NCI-H2171 treated with DMSO at 0.1 percent for 48 hours (cell line): ENCODE results near the gene GATAD1.
"Not testable (repeated sequence)": the region's sequence is repeated elsewhere in the genome, so short reads cannot be mapped to it uniquely, and the experiment has no call there.

ENCODE experiments used
- DNase-seq: peaks from one replicate; lab custom pipeline; 2025; lab: John Stamatoyannopoulos, UW

The GATAD1 gene, protein sequence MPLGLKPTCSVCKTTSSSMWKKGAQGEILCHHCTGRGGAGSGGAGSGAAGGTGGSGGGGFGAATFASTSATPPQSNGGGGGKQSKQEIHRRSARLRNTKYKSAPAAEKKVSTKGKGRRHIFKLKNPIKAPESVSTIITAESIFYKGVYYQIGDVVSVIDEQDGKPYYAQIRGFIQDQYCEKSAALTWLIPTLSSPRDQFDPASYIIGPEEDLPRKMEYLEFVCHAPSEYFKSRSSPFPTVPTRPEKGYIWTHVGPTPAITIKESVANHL

DNA sequence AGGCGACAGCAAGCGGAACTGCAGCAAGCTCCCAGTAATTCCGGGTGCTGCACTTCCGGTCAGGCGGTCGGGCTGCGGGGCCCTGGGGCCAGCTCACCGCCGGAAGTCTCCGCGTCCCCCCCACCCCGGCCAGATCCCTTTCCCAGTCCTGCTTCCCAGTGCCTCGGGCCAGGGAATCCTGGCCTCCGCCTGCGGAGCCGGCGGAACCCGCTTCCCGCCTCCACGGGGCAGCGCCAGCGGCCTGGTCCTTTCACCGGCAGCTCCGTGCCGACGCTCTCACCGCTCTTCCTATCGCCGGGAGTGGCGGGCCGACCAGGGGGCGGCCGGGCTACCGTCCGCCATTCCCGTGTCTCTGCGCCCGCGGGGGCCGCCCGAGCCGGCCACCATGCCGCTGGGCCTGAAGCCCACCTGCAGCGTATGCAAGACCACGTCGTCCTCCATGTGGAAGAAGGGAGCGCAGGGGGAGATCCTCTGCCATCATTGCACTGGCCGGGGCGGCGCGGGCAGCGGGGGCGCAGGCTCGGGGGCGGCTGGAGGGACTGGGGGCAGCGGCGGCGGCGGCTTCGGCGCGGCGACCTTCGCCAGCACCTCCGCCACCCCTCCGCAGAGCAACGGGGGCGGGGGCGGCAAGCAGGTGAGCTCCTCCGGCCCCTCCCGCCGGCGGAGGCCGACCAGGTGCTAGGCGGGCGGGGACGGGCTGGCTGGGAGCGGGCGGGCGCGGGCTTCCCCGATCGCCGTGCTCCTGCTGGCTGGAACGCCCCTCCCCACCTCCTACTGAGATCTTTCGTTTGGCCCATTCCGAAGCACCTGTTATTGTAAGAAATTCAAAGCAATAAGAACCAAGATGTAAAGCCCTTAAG lies at the start of gene GATAD1:
Gene GATAD1, plus strand, starts transcription at position 138 of the 860 bp plus-strand sequence. Its CDS starts 248 bp downstream, at position 386.
- DNase-seq, result peak; percentile 92

- DNase-seq, result no peak
Measured at GRCh38 chr7:92397542-92397941, 49.7 kb upstream of the GATAD1 start.

DNA sequence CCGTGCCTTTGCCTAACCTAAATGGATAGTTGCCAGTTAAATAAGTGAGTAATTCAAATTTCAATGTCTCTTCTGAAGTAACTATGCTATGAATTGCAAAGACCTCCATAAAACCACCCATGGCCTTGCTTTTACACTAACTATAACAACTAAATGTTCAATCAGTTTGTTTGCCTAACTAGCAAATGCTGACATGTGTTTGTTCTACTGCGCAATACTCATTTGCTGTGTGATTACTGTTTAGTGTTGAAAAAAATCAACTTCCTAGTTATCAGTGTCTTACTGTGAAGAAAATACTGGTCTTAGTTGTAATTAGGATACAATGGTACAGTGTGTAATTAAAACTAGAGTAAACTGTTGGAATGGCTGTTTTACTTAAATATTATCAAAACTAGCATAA lies 47.3 kb upstream of the GATAD1 start:
- no peak for DNase-seq

DNA sequence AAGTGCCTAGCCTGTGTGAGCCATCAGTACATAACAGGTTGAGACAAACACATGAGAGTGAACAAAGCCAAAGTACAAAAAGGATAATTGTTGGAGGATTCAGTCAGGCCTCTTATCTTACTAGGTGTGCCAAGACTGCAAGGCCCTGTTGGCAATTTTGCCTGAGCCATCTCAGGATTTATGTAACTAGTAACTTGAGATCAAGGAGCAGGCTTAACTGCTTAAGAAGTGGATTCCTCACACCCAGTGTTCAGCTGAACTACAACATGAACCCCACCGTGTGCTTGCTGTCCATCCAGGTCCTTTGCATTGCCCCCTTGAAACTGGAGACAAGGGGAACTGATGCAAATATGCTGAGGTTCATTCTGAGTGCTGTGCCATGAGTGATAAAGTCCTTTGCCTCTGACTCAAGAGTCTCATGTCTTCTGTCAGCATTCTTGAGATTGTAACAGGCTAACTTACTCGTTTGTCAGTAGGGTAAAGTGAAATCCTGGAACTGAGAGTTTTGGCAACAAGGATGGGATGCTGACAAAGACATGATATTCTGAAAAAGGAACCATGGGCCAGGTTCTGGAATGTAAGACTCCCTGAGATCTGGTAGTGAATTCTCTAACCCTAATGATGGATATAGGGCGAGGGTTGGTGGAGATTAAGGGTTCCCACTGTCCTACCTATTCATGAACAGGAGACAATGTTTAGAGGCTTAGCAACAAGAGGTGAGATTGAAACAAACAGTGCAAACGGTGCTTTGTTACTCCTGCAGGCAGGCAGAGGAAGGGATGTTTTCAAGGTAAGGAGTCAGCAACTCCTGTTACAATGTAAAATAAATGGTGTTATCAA lies 44.1 kb upstream of the GATAD1 start:
- DNase-seq, result no peak

GRCh38 chr7:92403760-92404074 lies 43.6 kb upstream of the GATAD1 start:
- DNase-seq, result no peak

- no peak for DNase-seq
Measured at GRCh38 chr7:92404170-92404614, 43.1 kb upstream of the GATAD1 start.

DNA sequence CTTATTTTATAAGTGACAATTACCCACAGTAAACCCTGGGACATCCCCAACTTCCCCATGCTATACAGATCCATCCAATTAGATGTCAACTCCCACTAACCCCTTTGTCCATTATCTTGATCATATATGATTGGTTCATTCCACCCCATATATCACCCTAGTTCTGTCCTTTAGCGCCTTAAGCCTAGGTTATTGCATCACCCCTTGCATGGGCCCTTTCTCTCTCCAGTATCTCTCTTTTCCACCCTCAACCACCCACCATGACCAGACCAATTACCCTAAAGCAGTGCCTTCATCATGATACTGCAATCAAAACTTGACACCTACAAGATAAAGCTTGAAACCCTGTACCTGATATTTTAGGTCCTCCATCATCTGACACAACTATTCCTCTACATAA lies 37.9 kb upstream of the GATAD1 start:
- no peak for DNase-seq

DNA sequence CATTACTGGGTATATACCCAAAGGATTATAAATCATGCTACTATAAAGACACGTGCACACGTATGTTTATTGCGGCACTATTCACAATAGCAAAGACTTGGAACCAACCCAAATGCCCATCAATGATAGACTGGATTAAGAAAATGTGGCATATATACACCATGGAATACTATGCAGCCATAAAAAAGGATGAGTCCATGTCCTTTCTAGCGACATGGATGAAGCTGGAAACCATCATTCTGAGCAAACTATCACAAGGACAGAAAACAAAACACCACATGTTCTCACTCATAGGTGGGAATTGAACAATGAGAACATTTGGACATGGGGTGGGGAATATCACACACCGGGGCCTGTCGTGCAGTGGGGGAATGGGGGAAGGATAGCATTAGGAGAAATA lies 37.1 kb upstream of the GATAD1 start:
- not testable (repeated sequence) for DNase-seq

GRCh38 chr7:92412745-92413144 lies 34.5 kb upstream of the GATAD1 start:
- no peak for DNase-seq

DNA sequence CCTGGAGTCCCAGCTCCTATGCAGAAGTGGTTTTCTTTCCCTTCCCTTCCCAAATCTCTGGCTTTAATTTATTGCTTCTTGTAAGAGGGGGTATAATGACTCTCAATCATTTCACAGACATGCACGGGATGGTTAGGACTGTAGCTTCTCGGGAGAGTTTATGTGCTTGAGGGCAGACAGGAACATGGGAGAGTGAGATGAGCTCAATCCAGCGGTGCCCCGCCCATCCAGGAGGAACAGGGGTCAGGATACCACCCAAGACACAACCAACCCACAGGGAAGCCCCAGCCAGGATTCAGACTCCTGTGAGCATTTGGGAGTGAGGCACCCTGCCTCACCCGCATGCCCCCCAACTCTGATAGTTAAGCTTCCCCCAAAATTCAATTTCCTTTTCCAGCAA lies 33.7 kb upstream of the GATAD1 start:
- no peak for DNase-seq

- no peak for DNase-seq
Measured at GRCh38 chr7:92415225-92415624, 32.1 kb upstream of the GATAD1 start.

DNA sequence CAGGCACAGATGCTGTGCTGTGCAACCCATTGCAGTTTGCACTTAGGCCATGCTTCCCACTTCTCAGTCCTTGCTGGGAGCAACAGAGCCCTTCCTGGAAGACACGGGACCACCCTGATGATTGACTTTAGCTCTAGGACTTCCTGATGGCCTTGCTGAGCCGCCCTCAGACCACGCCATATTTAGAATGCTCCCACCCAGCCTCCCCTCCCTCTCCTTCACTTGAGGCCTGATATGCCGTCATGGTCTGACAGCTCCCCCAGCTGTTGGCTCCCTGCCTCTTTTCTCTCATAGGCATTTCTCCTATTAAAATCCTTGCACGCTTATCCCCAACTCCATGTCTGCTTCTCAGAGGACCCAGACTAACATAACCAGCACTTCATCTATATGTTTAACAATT lies 29.4 kb upstream of the GATAD1 start:
- no peak for DNase-seq

- peak; percentile 31 for DNase-seq
Measured at GRCh38 chr7:92421676-92422435, 25.4 kb upstream of the GATAD1 start.

GRCh38 chr7:92422926-92423325 lies 24.4 kb upstream of the GATAD1 start:
- no peak for DNase-seq

DNA sequence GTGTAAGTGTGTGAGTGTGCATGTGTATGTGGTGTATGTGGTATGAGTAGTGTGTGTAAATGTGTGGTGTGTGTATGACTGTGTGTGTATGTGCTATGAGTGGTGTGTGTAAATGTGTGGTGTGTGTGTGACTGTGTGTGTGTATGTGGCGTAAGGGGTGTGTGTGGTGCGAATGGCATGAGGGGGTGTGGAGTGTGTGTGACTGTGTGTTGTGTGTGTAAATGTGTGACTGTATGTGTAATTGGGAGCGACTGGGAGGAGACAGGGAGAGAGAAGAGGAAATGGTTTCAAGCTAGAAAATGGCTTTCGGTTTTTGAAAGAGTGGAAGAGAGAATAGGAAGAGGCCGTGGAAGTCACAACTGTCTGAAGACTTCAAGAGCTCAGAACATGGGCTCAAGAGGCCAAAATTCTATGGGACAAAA lies 23.6 kb upstream of the GATAD1 start:
- DNase-seq, result peak; percentile 15

- DNase-seq, result no peak
Measured at GRCh38 chr7:92425311-92425947, 21.9 kb upstream of the GATAD1 start.

GRCh38 chr7:92427193-92427592 lies 20.1 kb upstream of the GATAD1 start:
- no peak for DNase-seq

- DNase-seq, result no peak
Measured at GRCh38 chr7:92432299-92432946, 14.9 kb upstream of the GATAD1 start.

DNA sequence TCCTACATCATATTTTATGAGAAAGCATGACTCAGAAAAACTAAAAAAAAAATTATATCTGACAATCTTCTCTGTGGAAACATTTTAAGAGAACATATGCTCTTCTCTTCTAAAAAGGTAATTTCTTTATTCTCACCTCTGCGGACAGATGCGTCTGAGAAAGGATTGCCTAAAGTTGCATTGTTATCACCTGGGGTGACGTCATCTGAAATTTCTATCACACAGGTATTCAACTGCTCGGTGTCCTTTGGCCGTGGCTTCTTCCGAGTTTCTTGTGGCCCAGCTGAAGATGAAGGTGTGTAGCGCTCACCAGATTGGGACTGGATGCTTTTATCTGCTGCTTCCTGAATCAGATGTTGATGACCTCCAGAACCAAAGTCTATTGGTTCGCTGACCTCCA lies 14.3 kb upstream of the GATAD1 start:
- no peak for DNase-seq

GRCh38 chr7:92435542-92435941 lies 11.7 kb upstream of the GATAD1 start:
- DNase-seq, result no peak
